ENCODE results near the gene SMC5. TPM values are rescaled to one million over a fixed set of nuclear protein-coding genes. Genes with fewer than 3 reads are reported as not detected.

Gene SMC5
- total RNA-seq, 4 donors from 2014 or later = 16.2 to 250 (median 20.5) TPM

GRCh38 chr9:70403166-70403565, 144.4 kb downstream of the SMC5 start:
- ATAC-seq (no peak), DNase-seq (no peak)
- in situ Hi-C loops (cut with MboI; ENCODE audit: low sequenced_read_pairs in 4 of 4) = loop anchor here in 1 of 4 donors (10.0 kb wide), 1 partner anchor 202 kb away; no protein-coding TSS in a partner anchor
- intact Hi-C loops (cut with DNase I; ENCODE audit: low total_unique reads) = loop anchor here (5.0 kb wide), 1 partner anchor 51 kb away; no protein-coding TSS in a partner anchor
- H3K9me3 ChIP-seq = no peaks in the 10 kb centered on the region
- H3K4me3 ChIP-seq = peak overlapping the region in 3 of 4 donors; percentile 34 to 98 (median 51)
- H3K27ac ChIP-seq = peak overlapping the region; percentile 78 to 100 (median 86)
- H3K27me3 ChIP-seq = no peaks in the 10 kb centered on the region
- no peaks in the 10 kb centered on the region for H3K36me3 ChIP-seq
- peaks cover 100% of the 10 kb centered on the region in 2 donors for H3K4me1 ChIP-seq
- TF ChIP-seq POLR2A (IDR thresholded peaks at IDR 0.05) (no peak), CTCF (IDR thresholded peaks at IDR 0.05 in 4 of 5, conservative IDR thresholded peaks at IDR 0.05 in 1 of 5) (no peak)

DNA sequence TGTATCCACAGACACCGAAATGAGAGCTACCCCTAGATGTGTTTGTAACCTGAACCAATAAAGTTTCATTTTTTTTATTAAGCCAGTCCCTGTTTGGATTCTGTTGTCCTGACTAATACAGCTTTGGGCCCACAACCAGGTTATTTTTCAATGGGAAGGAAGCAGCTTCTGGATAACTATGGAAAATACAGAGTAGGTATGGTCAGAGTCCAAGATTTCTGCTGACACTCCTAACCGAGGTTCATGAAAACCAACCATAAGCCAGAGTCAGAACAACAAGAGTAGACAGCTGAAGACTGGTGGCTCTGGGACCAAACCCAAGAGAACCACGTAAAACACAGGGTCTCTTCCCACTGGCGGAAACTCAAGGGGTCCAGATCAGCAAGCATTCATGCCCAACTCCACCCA, 144.8 kb downstream of the SMC5 start:
- Histone ChIP-seq H3K27ac (peak overlapping the region; percentile 78 to 100 (median 86)), H3K36me3 (no peaks in the 10 kb centered on the region), H3K9me3 (no peaks in the 10 kb centered on the region), H3K27me3 (no peaks in the 10 kb centered on the region), H3K4me1 (peaks cover 100% of the 10 kb centered on the region in 2 donors), H3K4me3 (peak overlapping the region; percentile 30 to 98 (median 42))
- ATAC-seq (peak in 1 of 2 donors; percentile 4), DNase-seq (no peak)
- TF ChIP-seq CTCF (IDR thresholded peaks at IDR 0.05 in 4 of 5, conservative IDR thresholded peaks at IDR 0.05 in 1 of 5) (no peak), POLR2A (IDR thresholded peaks at IDR 0.05) (no peak)
- in situ Hi-C loops (cut with MboI; ENCODE audit: low sequenced_read_pairs in 4 of 4) (loop anchor here in 1 of 4 donors (10.0 kb wide), 1 partner anchor 201 kb away; no protein-coding TSS in a partner anchor), intact Hi-C loops (cut with DNase I; ENCODE audit: low total_unique reads) (loop anchor here (5.0 kb wide), 1 partner anchor 51 kb away; no protein-coding TSS in a partner anchor)

GRCh38 chr9:70404261-70404660, 145.5 kb downstream of the SMC5 start:
- no peaks in the 10 kb centered on the region for H3K27me3 ChIP-seq
- in situ Hi-C loops (cut with MboI; ENCODE audit: low sequenced_read_pairs in 4 of 4) (loop anchor here in 1 of 4 donors (10.0 kb wide), 1 partner anchor 201 kb away; no protein-coding TSS in a partner anchor), intact Hi-C loops (cut with DNase I; ENCODE audit: low total_unique reads) (loop anchor here (5.0 kb wide), 1 partner anchor 52 kb away; no protein-coding TSS in a partner anchor)
- H3K36me3 ChIP-seq = no peaks in the 10 kb centered on the region
- H3K4me3 ChIP-seq = peak overlapping the region; percentile 30 to 98 (median 42)
- no peaks in the 10 kb centered on the region for H3K9me3 ChIP-seq
- H3K4me1 ChIP-seq = peaks cover 97% of the 10 kb centered on the region in 2 donors
- ATAC-seq (no peak), DNase-seq (no peak)
- TF ChIP-seq CTCF (IDR thresholded peaks at IDR 0.05 in 4 of 5, conservative IDR thresholded peaks at IDR 0.05 in 1 of 5) (no peak), POLR2A (IDR thresholded peaks at IDR 0.05) (no peak)
- H3K27ac ChIP-seq = peak overlapping the region; percentile 78 to 100 (median 86)

Other genes with a start within 250 kb of the SMC5 start
- 1 to 10 TPM; 4.9 to 9.9 (median 8.7) TPM for gene MAMDC2, start 215.1 kb upstream of the SMC5 start, total RNA-seq
- 100 to 1,000 TPM; 122 to 174 (median 169) TPM for gene KLF9, start 155.7 kb downstream of the SMC5 start, total RNA-seq

Data from gastrocnemius medialis (tissue), 4 donors.